ENCODE data around the gene XYLT1.

DNA sequence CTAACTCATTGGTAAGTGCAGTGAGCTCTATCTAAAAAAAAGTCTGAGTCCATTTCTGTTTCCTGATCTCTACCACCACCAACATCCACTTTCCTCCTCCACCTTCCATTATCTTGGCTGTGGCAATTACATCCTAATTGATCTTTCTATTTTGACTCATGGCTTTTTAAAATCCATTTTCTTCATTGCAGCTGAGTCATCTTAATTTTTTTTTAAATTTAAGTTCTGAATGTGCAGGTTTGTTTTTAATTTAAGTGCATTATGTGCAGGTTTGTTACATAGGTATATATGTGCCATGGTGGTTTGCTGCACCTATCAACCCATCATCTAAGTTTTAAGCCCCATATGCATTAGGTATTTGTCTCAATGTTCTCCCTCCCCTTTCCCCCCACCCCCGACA lies 390.7 kb downstream of the XYLT1 start:
- TF ChIP-seq CTCF (conservative IDR thresholded peaks at IDR 0.05; ENCODE audit: low read depth, low read length) (no peak), EZH2 (IDR thresholded peaks at IDR 0.05; ENCODE audit: low read length, unreplicated experiment) (no peak), EZH2phosphoT487 (IDR thresholded peaks at IDR 0.05; ENCODE audit: borderline replicate concordance, low read length) (no peak)
